GM19025 (cell line): Measurements from ENCODE around the gene KIF1C.
"Not testable (repeated sequence)": the region's sequence is repeated elsewhere in the genome, so short reads cannot be mapped to it uniquely, and the experiment has no call there.

ENCODE experiments used
- ATAC-seq: cut with Tn5 transposase; IDR thresholded peaks from one replicate; pipeline ENCODE4 v1.9.1; 2021; ENCODE audit warnings: mild to moderate bottlenecking, low read depth, moderate library complexity; ENCODE audit not compliant: unreplicated experiment

KIF1C gene

GRCh38 chr17:5042157-5043022, 44.6 kb downstream of the KIF1C start:
- no peak for ATAC-seq

DNA sequence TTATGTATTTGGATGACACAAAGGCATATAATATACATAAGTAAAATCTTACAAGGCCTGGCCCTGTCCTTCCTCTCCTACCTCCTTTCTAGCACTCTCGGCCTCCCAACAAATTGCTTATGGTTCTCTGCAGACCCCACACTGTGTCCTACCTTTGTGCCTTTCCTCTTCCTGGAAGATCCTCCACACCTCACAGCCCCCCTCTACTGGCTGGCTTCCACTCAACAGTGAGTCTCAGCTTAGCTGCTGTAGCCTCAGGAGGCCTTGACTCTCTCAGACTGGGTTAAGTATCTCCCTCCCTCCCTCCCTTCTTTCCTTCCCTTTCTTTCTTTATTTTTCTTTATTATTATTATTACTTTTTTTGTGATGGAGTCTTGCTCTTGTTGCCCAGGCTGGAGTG, 45.8 kb downstream of the KIF1C start:
- no peak for ATAC-seq

- no peak for ATAC-seq
Observed at GRCh38 chr17:5044630-5045029, 46.9 kb downstream of the KIF1C start.

DNA sequence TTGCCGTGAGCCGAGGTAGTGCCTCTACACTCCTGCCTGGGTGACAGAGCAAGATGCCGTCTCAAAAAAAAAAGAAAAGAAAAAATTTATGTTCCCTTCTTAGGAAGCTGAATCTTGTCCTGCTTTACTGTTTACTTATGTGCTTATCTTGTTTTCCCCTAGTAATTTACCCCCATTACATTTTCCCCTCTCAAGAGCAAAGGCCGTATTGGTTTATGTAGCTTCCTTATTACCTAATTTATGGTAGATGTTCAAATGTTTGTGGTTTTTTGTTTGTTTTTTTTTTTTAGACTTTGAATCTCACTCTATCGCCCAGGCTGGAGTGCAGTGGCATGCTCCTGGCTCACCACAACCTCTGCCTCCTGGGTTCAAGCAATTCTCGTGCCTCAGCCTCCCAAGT, 47.7 kb downstream of the KIF1C start:
- no peak for ATAC-seq

- no peak for ATAC-seq
Observed at GRCh38 chr17:5047446-5047845, 49.7 kb downstream of the KIF1C start.

GRCh38 chr17:5049314-5049841, 51.6 kb downstream of the KIF1C start:
- ATAC-seq: no peak

DNA sequence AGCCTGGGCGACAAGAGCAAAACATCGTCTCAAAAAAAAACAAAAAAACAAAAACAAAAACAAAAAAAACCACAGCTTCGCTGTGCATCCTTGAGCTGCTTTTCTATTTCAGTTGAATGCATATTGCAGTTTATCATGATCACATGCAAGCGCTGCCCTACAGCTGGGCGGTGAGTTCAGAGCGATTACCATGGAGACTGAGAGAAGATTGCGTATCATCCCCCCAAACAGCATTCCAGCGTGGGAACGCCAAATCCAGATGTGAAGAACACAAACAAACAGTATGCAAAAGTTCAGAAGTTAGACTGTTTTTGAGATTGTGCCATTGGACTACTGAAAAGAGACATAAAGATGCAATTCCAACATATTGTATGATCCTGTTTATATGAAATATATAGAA, 52.5 kb downstream of the KIF1C start:
- ATAC-seq: no peak

- ATAC-seq: no peak
Observed at GRCh38 chr17:5055543-5055942, 57.8 kb downstream of the KIF1C start.

DNA sequence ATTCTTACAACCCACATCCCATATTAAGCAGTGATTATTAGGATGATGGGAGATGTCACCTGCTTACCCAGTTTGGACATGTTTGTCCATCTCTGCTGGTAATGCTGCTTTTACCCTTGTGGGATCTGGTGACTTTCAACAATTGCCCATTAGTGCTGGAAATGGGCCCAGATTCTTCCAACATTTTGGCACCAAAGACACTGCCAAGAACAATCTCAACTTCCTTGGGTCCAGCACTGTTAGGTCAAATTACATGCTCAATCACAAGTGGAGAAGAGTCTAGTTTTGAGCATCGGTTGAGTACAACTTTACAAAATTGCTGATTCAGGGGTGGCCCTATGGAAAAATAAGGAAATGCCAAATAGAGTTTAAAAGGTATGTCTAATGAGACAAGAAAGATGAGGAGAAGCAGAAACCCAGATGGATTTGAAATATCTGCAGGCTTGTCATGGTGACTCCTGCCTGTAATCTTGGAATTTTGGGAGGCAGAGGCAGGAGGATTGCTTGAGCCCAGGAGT, 67.5 kb downstream of the KIF1C start:
- no peak for ATAC-seq

- ATAC-seq: no peak
Observed at GRCh38 chr17:5068236-5068635, 70.5 kb downstream of the KIF1C start.

DNA sequence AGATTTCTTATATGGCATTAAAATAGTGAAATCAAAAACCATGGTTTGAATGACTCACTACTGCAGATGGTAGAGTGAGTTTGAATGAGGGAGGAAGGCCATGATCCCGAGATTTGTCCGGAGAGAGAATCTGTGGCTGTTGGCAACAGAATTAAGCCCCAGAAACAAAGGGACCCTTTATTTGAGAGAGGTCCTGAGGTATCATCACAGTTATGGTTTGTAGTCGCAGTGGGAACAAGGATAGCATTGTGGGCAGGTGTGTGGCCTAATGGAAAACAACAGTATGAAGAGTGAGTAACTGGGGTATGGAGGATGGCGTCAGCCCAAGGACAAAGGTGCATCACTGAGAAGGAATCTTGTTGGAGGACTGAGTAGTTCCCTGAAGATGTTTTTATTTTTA, 72.0 kb downstream of the KIF1C start:
- ATAC-seq: no peak

GRCh38 chr17:5075472-5075871, 77.7 kb downstream of the KIF1C start:
- not testable (repeated sequence) for ATAC-seq

DNA sequence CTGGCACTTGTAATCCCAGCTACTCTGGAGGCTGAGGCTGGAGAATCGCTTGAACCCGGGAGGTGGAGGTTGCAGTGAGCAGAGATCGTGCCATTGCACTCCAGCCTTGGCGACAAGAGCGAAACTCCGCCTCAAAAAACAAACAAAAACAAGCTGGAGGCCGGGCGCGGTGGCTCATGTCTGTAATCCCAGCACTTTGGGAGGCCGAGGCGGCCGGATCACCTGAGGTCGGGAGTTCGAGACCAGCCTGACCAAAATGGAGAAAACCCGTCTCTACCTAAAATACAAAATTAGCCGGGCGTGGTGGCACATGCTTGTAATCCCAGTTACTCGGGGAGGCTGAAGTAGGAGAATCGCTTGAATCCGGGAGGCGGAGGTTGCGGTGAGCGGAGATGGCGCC, 79.5 kb downstream of the KIF1C start:
- ATAC-seq: not testable (repeated sequence)

- no peak for ATAC-seq
Observed at GRCh38 chr17:5077781-5078105, 80.0 kb downstream of the KIF1C start.
